ENCODE results near the gene CIAO3. TPM values are rescaled to one million over a fixed set of nuclear protein-coding genes. Genes with fewer than 3 reads are reported as not detected.
A peak's percentile ranks its signal among the peaks of the same experiment; 100 is the strongest.

Gene CIAO3
- polyA plus RNA-seq, 1 donor (not counting 4 experiments of a cell fraction or from before 2014, with no cell fraction given), result 24.9 TPM

DNA sequence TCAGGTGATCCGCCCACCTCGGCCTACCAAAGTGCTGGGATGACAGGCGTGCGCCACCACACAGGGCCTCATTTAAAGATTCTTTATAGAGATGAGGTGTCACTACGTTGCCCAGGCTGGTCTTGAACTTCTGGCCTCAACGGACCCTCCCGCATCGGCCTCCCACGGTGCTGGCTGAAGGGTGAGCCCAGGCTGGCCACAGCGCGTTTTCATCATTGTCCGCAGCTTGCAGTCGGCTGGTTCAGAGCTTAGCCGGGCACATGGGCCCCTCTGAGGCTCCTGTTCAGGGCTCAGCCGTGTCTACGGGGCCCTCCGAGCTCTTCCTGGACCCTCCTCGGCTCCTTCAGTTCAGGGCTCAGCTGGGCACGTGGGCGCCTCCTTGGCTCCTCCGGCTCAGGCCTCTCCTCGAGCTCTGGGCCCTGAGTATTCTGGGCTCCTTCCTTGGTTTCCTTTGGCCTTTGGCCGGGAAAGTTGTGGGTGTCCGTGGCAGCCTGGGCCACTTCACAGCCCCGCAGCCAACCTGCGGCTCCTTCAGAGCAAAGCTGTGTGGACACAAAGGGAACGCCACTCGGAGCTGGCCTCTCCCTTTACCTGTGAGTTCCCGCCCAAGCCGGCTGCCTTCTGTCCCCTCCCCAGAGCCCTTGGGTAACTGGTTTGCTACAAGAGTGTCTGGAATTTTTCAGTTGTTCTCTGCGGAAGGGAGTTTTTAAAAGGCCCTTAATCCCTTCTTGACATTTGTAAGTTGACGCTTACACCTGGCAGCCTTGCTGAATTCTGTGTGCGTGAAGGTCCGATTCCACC lies 18.5 kb upstream of the CIAO3 start:
- Histone ChIP-seq H3K4me3 (ENCODE audit: control insufficient read depth in 2 of 3, extremely low read depth in 1 of 3, insufficient read depth in 2 of 3, low read depth in 1 of 3, low read length in 3 of 3) (no peak overlapping the region), H2AFZ (ENCODE audit: control insufficient read depth, low read length) (no peak overlapping the region), H3K79me2 (ENCODE audit: control insufficient read depth, insufficient read depth, low read length) (no peaks in the 10 kb centered on the region), H3K27ac (ENCODE audit: control insufficient read depth, insufficient read depth, low read length) (peak overlapping the region; percentile 74), H4K20me1 (ENCODE audit: control insufficient read depth, extremely low read depth, insufficient read depth, low read length) (no peaks in the 10 kb centered on the region), H3K9me3 (ENCODE audit: control insufficient read depth, low read depth, low read length) (no peaks in the 10 kb centered on the region), H3K9ac (ENCODE audit: control insufficient read depth, extremely low read depth, insufficient read depth, low read length) (no peak overlapping the region), H3K9me1 (ENCODE audit: control insufficient read depth, extremely low read depth, insufficient read depth, low read length) (no peaks in the 10 kb centered on the region), H3K27me3 (ENCODE audit: control insufficient read depth, extremely low read depth, insufficient read depth, low read length) (no peaks in the 10 kb centered on the region), H3K36me3 (ENCODE audit: control insufficient read depth in 2 of 2, extremely low read depth in 1 of 2, insufficient read depth in 2 of 2, low read length in 2 of 2) (no peaks in the 10 kb centered on the region), H3K4me2 (ENCODE audit: control insufficient read depth, extremely low read depth, insufficient read depth, low read depth, low read length) (no peak overlapping the region), H3K4me1 (ENCODE audit: control insufficient read depth, extremely low read depth, insufficient read depth, low read length) (peaks cover 34% of the 10 kb centered on the region)
- no peak for FAIRE-seq
- no peak for TF ChIP-seq EZH2 (IDR thresholded peaks at IDR 0.05; ENCODE audit: low read length)
- TF ChIP-seq, protein P1, sequence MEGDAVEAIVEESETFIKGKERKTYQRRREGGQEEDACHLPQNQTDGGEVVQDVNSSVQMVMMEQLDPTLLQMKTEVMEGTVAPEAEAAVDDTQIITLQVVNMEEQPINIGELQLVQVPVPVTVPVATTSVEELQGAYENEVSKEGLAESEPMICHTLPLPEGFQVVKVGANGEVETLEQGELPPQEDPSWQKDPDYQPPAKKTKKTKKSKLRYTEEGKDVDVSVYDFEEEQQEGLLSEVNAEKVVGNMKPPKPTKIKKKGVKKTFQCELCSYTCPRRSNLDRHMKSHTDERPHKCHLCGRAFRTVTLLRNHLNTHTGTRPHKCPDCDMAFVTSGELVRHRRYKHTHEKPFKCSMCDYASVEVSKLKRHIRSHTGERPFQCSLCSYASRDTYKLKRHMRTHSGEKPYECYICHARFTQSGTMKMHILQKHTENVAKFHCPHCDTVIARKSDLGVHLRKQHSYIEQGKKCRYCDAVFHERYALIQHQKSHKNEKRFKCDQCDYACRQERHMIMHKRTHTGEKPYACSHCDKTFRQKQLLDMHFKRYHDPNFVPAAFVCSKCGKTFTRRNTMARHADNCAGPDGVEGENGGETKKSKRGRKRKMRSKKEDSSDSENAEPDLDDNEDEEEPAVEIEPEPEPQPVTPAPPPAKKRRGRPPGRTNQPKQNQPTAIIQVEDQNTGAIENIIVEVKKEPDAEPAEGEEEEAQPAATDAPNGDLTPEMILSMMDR (optimal IDR thresholded peaks at IDR 0.05 in 1 of 3, IDR thresholded peaks at IDR 0.05 in 1 of 3, conservative IDR thresholded peaks at IDR 0.05 in 1 of 3; ENCODE audit: extremely low read depth in 1 of 3, insufficient read depth in 2 of 3, low read length in 3 of 3), result no peak
- dilution Hi-C loops (cut with MboI; ENCODE audit: extremely low pct_ligation_motif_present, low sequenced_read_pairs), result no loop called here
- DNase-seq (ENCODE audit: low read depth, low spot score), result no peak

DNA sequence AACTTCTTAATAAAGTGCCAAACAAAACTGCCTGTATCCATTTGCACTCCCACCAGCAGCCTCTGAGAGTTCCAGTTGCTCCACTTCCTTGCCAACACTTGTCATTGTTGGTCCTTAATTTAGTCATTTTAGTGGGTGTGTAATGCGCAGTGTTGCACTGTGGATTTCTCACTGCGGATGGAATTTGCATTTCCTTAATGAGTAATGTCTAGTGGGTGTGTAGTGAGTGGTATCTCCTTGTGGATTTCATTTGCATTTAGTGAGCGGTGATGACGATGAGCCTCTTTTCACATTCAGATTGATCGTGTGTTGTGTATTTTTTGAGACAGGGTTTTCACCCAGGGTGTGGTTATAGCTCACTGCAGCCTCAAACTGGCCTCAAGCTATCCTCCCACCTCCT lies 15.6 kb upstream of the CIAO3 start:
- Histone ChIP-seq H3K9ac (ENCODE audit: control insufficient read depth, extremely low read depth, insufficient read depth, low read length) (no peak overlapping the region), H3K27me3 (ENCODE audit: control insufficient read depth, extremely low read depth, insufficient read depth, low read length) (peaks cover 9% of the 10 kb centered on the region), H3K9me1 (ENCODE audit: control insufficient read depth, extremely low read depth, insufficient read depth, low read length) (no peaks in the 10 kb centered on the region), H3K9me3 (ENCODE audit: control insufficient read depth, low read depth, low read length) (no peaks in the 10 kb centered on the region), H3K36me3 (ENCODE audit: control insufficient read depth in 2 of 2, extremely low read depth in 1 of 2, insufficient read depth in 2 of 2, low read length in 2 of 2) (no peaks in the 10 kb centered on the region), H3K4me1 (ENCODE audit: control insufficient read depth, extremely low read depth, insufficient read depth, low read length) (peaks cover 30% of the 10 kb centered on the region), H3K27ac (ENCODE audit: control insufficient read depth, insufficient read depth, low read length) (no peak overlapping the region), H3K4me2 (ENCODE audit: control insufficient read depth, extremely low read depth, insufficient read depth, low read depth, low read length) (no peak overlapping the region), H3K4me3 (ENCODE audit: control insufficient read depth in 2 of 3, extremely low read depth in 1 of 3, insufficient read depth in 2 of 3, low read depth in 1 of 3, low read length in 3 of 3) (no peak overlapping the region), H3K79me2 (ENCODE audit: control insufficient read depth, insufficient read depth, low read length) (no peaks in the 10 kb centered on the region), H4K20me1 (ENCODE audit: control insufficient read depth, extremely low read depth, insufficient read depth, low read length) (no peaks in the 10 kb centered on the region), H2AFZ (ENCODE audit: control insufficient read depth, low read length) (no peak overlapping the region)
- dilution Hi-C loops (cut with MboI; ENCODE audit: extremely low pct_ligation_motif_present, low sequenced_read_pairs), result no loop called here
- FAIRE-seq, result no peak
- no peak for DNase-seq (ENCODE audit: low read depth, low spot score)
- no peak for TF ChIP-seq EZH2 (IDR thresholded peaks at IDR 0.05; ENCODE audit: low read length)
- TF ChIP-seq, protein P1 (optimal IDR thresholded peaks at IDR 0.05 in 1 of 3, IDR thresholded peaks at IDR 0.05 in 1 of 3, conservative IDR thresholded peaks at IDR 0.05 in 1 of 3; ENCODE audit: extremely low read depth in 1 of 3, insufficient read depth in 2 of 3, low read length in 3 of 3), result no peak
